ENCODE results near the gene MLF1. TPM values are rescaled to one million over a fixed set of nuclear protein-coding genes. Genes with fewer than 3 reads are reported as not detected.
A peak's percentile ranks its signal among the peaks of the same experiment; 100 is the strongest.

MLF1 gene
- total RNA-seq, 1 experiment from 2014 or later: 43.7 TPM

- TF ChIP-seq CTCF (IDR thresholded peaks at IDR 0.05 in 2 of 3, conservative IDR thresholded peaks at IDR 0.05 in 1 of 3; ENCODE audit: borderline replicate concordance in 1 of 3, insufficient read depth in 1 of 3, low read depth in 2 of 3, low read length in 2 of 3): peak; percentile 71 to 79 (median 78)
- peak; percentile 59; the same call in 1 of the 2 replicates for TF ChIP-seq CEBPB (IDR thresholded peaks at IDR 0.05; ENCODE audit: low read depth)
- peak; percentile 56 for TF ChIP-seq RAD21 (IDR thresholded peaks at IDR 0.05; ENCODE audit: low read depth)
These were observed 73.4 kb downstream of the MLF1 start, which contains the start of gene GFM1 (continued) for GRCh38 chr3:158644345-158644908.

- DNase-seq (ENCODE audit: low read depth, low spot score) (no peak), ATAC-seq (peak; percentile 67)
- Histone ChIP-seq H3K9me2 (ENCODE audit: insufficient read depth) (no peaks in the 10 kb centered on the region), H3K4me2 (ENCODE audit: low read length) (no peak overlapping the region), H4K20me1 (ENCODE audit: insufficient read depth) (peaks cover 3% of the 10 kb centered on the region; the same call in 1 of the 2 replicates), H3K9me3 (ENCODE audit: control insufficient read depth in 1 of 2, insufficient read depth in 1 of 2, low read depth in 1 of 2, low read length in 2 of 2) (no peaks in the 10 kb centered on the region), H3K79me2 (ENCODE audit: insufficient read depth, low read length) (peaks cover 61% of the 10 kb centered on the region), H2AFZ (ENCODE audit: low read depth, low read length, poor library complexity, severe bottlenecking) (no peak overlapping the region), H3K27me3 (ENCODE audit: insufficient read depth, low read length) (no peaks in the 10 kb centered on the region), H3K9ac (ENCODE audit: low read length) (no peak overlapping the region), H3K36me3 (ENCODE audit: control insufficient read depth in 1 of 2, insufficient read depth in 2 of 2, low read length in 2 of 2) (peaks cover 23 to 30% of the 10 kb centered on the region in 2 experiments), H3K27ac (ENCODE audit: low read depth, low read length) (no peak overlapping the region), H3K4me3 (replicated peaks in 1 of 2; ENCODE audit: low read depth in 1 of 2, low read length in 2 of 2) (no peak overlapping the region), H3K4me1 (ENCODE audit: control insufficient read depth in 1 of 2, insufficient read depth in 2 of 2, low read length in 2 of 2) (peaks cover 7 to 21% of the 10 kb centered on the region in 2 experiments; a peak in 3 of 4 replicates)
- CTCF ChIA-PET: interaction anchor here (2.8 kb wide), 1 partner anchor 9 kb away, joined by 9 read pairs; no protein-coding TSS in a partner anchor
- intact Hi-C loops (cut with micrococcal nuclease): loop anchor here (10.0 kb wide), 2 partner anchors 605 to 1035 kb away; no protein-coding TSS in a partner anchor
- POLR2A ChIA-PET: interaction anchor here (0.6 kb wide), 1 partner anchor 65 kb away, joined by 3 read pairs; no protein-coding TSS in a partner anchor
- RAD21 ChIA-PET (ENCODE audit: low non-redundant PET in 1 of 2, low total read pairs in 2 of 2, uncharacterized antibody in 2 of 2, unreplicated experiment in 2 of 2): no interaction called here
- BruUV-seq (replicated peaks): no TSS peak
- TF ChIP-seq EZH2phosphoT487 (IDR thresholded peaks at IDR 0.05; ENCODE audit: borderline replicate concordance) (no peak), RAD21 (IDR thresholded peaks at IDR 0.05; ENCODE audit: low read depth) (no peak), SP1 (IDR thresholded peaks at IDR 0.05; ENCODE audit: low read depth) (no peak), JUND (IDR thresholded peaks at IDR 0.05) (no peak), CTCF (IDR thresholded peaks at IDR 0.05 in 2 of 3, conservative IDR thresholded peaks at IDR 0.05 in 1 of 3; ENCODE audit: borderline replicate concordance in 1 of 3, insufficient read depth in 1 of 3, low read depth in 2 of 3, low read length in 2 of 3) (no peak), POLR2AphosphoS5 (IDR thresholded peaks at IDR 0.05; ENCODE audit: low read depth, low read length) (no peak), ZFX (IDR thresholded peaks at IDR 0.05) (no peak), ZNF274 (IDR thresholded peaks at IDR 0.05; ENCODE audit: low read depth, low read length) (no peak), TCF7L2 (IDR thresholded peaks at IDR 0.05; ENCODE audit: borderline replicate concordance, extremely low read depth, insufficient read depth, insufficient read length) (no peak), YY1 (IDR thresholded peaks at IDR 0.05; ENCODE audit: extremely low read depth, insufficient replicate concordance, low read depth, low read length) (no peak), CEBPB (IDR thresholded peaks at IDR 0.05; ENCODE audit: low read depth) (no peak)
- TF ChIP-seq, protein P1, sequence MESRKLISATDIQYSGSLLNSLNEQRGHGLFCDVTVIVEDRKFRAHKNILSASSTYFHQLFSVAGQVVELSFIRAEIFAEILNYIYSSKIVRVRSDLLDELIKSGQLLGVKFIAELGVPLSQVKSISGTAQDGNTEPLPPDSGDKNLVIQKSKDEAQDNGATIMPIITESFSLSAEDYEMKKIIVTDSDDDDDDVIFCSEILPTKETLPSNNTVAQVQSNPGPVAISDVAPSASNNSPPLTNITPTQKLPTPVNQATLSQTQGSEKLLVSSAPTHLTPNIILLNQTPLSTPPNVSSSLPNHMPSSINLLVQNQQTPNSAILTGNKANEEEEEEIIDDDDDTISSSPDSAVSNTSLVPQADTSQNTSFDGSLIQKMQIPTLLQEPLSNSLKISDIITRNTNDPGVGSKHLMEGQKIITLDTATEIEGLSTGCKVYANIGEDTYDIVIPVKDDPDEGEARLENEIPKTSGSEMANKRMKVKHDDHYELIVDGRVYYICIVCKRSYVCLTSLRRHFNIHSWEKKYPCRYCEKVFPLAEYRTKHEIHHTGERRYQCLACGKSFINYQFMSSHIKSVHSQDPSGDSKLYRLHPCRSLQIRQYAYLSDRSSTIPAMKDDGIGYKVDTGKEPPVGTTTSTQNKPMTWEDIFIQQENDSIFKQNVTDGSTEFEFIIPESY (IDR thresholded peaks at IDR 0.05; ENCODE audit: extremely low read depth, insufficient replicate concordance, low read length): no peak
These were observed 78.8 kb downstream of the MLF1 start for GRCh38 chr3:158649791-158650190.

Data from HCT116 (cell line).